22Rv1 (cell line): ENCODE results near the gene HAUS3.

Experiments
- H3K27ac ChIP-seq: fragments of 450-650 bp; 2 replicates; pipeline ENCODE4 v1.5.1; 2017
- ZFX ChIP-seq: fragments of 450-650 bp; IDR thresholded peaks from 2 replicates; pipeline ENCODE4 v1.6.1; 2017; ENCODE audit warnings: antibody characterized with exemption, borderline replicate concordance
- TF ChIP-seq, protein P1 (sequence below): fragments of 450-650 bp; IDR thresholded peaks from 2 replicates; pipeline ENCODE4 v1.5.1; 2017; ENCODE audit warnings: mild to moderate bottlenecking

Gene HAUS3

DNA sequence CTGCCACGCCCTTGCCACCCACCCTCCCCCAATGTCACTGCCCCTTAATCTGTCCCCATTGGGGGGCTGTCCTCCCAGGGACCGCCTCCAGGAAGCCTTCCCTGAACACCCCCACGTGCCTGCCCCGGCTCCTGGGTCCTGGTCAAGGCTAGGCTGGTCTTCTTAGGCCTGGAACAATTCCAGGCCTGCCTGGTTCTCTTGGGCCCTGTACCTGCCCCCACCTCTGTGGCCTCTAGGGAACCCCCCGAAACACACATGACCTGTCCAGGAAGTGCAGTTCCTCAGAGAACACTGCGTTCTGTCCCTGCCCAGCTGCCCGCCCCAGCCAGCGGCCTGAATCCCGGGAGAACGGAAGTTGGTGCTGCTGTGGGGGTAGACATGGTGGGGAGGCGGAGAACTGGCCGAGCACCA, 14.9 kb upstream of the HAUS3 start:
- TF ChIP-seq, protein P1, sequence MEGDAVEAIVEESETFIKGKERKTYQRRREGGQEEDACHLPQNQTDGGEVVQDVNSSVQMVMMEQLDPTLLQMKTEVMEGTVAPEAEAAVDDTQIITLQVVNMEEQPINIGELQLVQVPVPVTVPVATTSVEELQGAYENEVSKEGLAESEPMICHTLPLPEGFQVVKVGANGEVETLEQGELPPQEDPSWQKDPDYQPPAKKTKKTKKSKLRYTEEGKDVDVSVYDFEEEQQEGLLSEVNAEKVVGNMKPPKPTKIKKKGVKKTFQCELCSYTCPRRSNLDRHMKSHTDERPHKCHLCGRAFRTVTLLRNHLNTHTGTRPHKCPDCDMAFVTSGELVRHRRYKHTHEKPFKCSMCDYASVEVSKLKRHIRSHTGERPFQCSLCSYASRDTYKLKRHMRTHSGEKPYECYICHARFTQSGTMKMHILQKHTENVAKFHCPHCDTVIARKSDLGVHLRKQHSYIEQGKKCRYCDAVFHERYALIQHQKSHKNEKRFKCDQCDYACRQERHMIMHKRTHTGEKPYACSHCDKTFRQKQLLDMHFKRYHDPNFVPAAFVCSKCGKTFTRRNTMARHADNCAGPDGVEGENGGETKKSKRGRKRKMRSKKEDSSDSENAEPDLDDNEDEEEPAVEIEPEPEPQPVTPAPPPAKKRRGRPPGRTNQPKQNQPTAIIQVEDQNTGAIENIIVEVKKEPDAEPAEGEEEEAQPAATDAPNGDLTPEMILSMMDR, result no peak
- no peak for TF ChIP-seq ZFX
- H3K27ac ChIP-seq, result no peak overlapping the region

DNA sequence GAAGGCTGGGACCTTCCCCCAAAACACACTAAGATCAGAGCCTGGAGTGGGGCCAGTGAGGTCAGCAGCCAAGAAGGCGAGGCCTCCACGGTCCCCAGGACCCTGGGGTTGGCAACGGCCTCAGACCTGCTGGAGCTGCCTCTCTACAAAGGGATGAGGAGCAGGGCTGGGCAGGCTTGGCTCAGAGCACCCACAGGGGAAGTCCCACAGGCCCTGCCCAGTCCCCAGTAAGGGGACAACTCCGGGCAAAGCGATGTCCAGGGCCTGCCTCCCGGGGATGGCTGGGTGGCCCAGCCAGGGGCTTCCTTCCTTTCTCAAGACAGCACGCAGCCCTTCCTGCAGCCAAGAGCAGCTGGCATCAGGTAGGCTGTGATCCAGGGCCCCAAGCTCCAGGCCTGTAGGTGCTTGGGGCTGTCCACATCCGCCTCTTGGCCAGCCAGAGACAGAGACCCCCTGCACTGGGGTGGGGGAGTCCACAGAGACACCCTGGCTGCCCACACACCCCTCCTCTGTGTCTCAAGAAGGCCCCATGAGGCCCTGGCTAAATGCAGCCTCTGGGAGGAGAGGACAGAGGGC, 14.3 kb upstream of the HAUS3 start:
- H3K27ac ChIP-seq, result no peak overlapping the region
- TF ChIP-seq ZFX, result no peak
- TF ChIP-seq, protein P1, result no peak

DNA sequence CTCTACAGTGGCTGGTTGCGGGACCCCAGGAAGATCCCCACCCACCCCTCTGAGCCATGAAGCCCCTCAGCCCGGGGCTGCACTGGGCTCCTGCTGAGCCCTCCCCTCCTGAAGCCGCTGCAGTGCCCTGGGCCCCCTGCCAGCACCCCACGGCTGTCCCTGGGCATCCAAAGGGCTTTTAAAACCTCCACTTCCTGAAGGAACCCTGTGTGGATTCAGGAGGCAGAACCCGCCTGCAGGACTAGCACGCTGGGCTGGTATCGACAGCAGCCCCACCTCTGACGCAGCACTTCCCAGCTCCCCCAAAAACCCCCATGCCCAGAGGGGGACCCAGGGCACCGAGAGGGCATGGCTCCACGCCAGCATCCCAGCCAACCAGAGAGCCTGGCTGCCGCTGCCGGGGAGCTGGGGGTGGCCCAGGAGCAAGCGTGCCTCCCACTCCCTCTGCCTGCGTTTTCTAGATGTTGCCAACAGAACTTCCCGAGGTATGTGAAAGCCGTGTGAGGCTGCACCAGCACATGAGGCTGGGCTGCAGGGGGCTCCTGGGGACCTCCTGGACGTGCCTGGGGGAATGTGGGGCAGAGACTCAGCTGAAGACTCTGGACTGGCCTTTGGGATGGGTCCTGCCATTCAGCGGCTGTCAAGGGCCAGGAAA, 13.7 kb upstream of the HAUS3 start:
- H3K27ac ChIP-seq, result no peak overlapping the region
- TF ChIP-seq, protein P1, result no peak
- TF ChIP-seq ZFX, result no peak

DNA sequence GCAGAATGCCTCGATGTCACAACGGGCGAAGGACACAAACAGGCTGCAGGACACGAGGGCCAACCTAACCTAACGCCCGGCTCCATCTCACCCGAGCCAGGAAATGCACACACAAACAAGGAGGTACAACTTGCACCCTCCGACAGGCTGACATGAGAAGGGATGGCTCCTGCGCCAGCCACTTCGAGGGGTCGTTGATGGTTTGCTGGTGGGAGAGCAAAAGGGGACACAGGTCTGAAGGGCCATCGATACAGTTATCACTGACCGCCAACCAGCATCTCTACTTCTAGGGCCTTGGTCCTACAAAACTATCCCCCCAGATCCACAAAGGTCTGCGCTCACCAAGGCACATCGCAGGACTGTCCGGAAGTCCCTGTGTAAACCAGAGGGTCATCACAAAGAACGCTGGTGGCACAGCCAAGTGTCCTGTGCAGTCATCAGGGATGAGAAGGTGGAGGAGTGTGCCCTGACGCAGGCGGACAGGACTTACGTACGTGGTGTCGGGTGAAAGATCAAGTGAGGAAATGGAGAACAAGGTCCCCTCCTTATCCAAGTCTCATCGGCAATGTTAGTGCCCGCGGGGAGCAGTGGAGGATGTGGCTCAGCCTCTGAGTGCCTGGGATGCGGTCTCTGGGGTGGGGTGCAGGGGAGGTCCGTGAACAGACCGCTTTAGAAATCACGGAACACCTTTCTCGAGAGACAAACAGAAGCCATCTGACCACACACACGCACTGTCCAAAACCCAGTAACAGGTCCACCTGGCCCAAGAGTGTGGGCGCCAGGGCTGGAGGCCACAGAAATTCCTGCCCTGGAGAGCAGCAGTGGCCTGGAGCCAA, 13.0 kb upstream of the HAUS3 start:
- no peak overlapping the region for H3K27ac ChIP-seq
- no peak for TF ChIP-seq ZFX
- TF ChIP-seq, protein P1, result no peak

DNA sequence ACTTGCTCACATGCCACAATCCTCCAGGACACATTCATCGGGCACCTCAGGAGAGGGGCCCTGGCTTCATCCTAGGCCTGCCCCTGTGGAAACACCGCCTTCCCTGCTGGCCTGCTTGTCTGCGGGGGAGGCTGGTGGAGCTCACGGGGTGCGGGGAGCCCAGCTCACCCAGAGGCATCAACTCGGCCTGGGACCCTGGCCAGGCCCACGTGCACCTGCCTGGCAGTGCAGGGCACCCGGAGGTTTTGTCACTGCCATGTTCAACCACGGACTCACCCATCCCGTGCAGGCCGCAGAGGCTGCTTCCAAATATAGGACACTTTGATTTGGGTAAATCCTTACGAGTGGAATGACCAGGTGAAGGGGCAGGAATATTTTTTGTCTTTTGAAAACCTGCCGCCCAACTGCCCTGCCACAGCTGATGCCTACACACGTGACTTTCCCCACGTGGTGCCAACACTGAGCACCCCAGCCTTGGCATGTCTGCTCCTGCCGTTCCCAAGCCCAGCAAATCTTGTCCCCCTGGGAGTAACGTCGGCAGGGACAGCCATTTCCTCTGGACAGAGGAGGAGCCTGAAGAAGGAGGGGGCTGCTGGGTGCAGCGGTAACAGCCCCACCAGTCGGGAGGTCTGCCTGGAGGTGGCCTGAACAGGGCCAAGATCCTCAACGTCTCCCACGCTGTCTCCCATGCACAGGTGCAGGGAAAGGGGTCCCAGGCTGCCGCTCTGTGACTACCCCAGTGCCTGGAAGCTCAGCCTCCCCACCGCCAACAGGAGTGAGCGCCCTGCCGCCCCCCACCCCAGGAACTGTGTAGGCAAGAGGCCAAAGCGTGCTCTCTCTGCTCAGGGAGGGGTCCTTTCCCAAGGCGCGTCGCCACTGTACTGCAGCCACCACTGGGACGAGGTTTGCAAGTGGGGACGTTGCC, 11.5 kb upstream of the HAUS3 start:
- no peak overlapping the region for H3K27ac ChIP-seq
- no peak for TF ChIP-seq ZFX
- TF ChIP-seq, protein P1, result no peak

DNA sequence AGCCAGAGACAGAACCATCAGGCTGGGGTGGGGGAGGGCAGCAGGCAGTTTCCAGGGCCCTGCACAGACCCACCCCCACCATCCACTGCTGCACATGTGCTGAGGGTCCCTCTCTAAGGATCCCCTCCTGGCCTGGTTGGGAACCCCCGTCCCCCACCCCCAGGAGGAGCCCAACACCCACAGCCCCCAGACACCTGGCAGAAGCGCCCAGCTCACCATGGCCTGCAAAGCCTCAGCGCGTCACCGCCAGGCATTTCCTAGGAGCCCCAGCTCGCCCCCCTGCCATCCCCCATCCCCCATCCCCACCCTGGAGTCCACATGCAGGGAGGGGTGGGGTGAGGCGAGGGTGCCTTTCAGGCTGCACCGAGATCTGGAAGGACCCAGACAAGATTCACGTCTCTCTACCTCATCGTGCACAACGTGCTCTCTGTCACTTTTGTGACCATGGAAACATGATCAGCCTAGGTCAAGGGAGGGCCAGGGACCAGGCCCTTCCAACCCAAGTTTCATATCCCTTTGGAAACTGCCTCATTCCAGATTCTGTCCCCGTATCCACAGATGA, 10.7 kb upstream of the HAUS3 start:
- no peak overlapping the region for H3K27ac ChIP-seq
- TF ChIP-seq, protein P1, result no peak
- no peak for TF ChIP-seq ZFX
